HG03469 (cell line): ENCODE data around the gene SMO.
A peak's percentile ranks its signal among the peaks of the same experiment; 100 is the strongest.

Experiments used
- ATAC-seq: cut with Tn5 transposase; IDR thresholded peaks from one replicate; pipeline ENCODE4 v1.9.1; 2021; ENCODE audit warnings: mild to moderate bottlenecking, moderate library complexity, moderate number of reproducible peaks; ENCODE audit not compliant: unreplicated experiment

SMO gene

GRCh38 chr7:129188372-129188891 lies at the start of gene SMO:
TSS of gene SMO (plus strand) at chr7:129188633. CDS start at chr7:129189152, 519 bp downstream.
- no peak for ATAC-seq

DNA sequence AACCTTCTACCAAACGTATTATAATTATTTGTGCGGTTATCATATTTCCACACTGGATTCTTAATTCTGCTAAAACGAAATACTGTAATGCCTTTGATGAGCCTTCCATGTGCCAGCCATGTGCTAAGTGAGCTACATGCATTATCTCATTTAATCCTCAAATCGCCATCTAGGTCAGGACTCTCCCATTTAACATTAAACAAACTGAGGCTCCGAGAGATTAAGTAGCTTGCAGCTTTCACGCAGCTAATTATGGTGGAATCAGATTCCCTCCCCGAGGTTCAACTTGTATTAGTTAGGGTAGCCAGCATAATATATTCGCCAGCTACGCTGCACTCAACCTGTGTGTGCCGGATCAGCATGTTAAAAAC lies 44.7 kb upstream of the SMO start:
- ATAC-seq: no peak

- peak; percentile 49 for ATAC-seq
These were observed 44.2 kb upstream of the SMO start, which contains the start of gene TSPAN33 for GRCh38 chr7:129144095-129144833. TSS of gene TSPAN33 (plus strand) at chr7:129144707. CDS start at chr7:129144981, 274 bp downstream.

DNA sequence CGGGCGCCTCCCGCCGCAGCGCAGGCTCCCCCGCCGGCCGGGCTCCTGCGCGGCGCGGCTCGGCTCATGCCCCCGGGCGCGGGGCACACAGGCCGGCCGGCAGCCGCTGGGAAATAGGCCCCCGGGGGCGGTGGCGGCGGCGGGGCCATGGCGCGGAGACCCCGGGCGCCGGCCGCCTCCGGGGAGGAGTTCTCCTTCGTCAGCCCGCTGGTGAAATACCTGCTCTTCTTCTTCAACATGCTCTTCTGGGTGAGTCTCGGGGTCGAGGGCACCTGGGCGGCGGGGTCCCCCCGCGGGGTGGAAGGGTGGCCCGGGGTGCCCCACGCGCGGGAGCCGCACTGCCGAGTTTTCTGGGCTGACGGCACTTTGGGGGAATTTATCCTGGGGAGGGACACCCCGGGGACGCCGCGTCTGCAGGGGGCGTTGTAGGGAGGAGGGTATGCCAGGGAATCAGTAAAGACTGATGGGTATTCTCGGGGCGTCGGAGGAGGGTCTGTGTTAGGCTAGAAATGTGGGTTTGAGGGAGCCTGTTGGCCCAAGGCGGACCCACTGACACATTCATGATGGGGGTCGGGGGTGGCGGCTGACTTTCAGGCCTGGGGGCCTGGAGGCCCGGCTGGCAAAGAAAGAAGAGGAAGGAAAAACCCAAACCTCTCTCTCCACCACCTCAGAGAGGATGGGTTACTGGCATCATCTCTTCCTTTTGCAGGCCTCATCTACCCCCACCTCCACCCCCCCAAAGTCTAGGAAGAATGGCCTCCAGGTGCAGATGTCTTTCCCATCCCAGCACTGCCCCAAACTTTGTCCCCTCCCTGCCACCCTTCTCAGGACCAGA lies 43.4 kb upstream of the SMO start:
- no peak for ATAC-seq

DNA sequence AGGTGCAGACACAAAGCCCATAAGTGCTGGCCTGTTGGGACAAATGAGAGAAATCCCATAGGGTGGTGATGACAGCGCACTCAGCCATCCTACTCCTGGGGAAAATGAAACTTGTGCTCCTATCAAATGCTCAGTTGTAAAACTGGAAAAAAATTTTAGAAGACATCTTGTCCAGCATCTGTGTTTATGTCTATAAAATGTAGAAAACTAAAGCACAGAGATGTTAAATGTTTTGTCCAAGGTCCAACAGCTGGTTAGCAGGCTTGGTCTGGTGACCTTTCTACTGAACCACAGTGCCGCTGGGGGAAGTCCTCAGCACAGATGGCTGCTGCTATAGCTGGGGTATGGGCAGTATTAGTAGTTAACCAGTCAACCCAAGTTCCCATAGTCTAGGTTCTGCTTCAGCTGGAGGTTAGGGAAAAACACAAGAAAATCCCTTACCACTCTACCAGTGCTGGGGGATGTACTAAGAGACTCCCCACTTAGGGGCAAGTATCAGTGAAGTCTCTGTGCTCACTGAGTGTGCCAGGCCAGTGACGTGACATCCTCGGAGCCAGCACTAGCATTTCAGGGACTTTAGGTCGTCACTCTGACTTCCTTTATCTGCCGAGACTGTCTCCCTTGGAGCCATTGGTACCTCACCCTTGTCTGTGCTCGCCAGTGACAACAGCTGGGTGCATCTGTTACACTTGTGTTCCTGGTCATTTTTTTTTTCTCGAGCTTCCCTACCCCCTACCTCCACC lies 42.0 kb upstream of the SMO start:
- peak; percentile 40 for ATAC-seq

DNA sequence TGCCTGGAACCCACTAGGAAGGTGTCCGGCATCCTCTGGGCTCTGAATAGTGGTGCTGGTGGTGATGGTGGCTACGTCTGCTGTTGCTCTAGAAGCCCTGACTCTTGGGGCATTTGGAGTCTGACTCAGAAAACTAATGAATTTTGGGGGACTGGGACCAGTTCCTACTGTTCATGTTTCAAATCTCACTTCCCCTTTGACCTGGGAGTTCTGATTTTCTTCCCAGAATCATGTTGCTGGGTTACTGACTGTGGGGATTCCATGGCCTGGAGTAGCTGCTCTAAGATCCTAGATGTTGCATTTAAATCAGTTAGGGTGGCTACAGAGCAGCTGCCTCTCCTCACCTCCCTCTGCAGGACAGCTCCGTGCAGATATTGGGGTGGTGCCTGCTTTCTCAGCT lies 40.7 kb upstream of the SMO start:
- no peak for ATAC-seq

DNA sequence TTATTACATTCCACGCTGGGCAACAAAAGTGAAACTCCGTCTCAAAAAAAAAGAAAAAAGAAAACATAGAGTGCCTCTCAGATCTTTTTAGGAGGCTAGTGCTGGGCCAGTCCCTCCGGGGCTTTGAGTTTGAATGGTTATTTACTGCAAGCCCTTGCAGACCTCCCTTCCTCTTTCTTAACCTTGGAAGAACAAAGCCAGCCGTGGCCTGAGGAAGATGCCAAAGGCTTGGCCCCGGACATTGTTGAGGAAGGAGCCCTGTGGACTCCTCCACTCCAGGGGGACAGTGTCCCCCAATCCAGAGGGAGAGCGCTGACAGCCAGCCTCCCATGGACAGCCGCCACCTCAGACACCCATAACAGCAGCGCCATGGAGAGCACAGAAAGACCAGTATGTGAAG lies 38.9 kb upstream of the SMO start:
- no peak for ATAC-seq

DNA sequence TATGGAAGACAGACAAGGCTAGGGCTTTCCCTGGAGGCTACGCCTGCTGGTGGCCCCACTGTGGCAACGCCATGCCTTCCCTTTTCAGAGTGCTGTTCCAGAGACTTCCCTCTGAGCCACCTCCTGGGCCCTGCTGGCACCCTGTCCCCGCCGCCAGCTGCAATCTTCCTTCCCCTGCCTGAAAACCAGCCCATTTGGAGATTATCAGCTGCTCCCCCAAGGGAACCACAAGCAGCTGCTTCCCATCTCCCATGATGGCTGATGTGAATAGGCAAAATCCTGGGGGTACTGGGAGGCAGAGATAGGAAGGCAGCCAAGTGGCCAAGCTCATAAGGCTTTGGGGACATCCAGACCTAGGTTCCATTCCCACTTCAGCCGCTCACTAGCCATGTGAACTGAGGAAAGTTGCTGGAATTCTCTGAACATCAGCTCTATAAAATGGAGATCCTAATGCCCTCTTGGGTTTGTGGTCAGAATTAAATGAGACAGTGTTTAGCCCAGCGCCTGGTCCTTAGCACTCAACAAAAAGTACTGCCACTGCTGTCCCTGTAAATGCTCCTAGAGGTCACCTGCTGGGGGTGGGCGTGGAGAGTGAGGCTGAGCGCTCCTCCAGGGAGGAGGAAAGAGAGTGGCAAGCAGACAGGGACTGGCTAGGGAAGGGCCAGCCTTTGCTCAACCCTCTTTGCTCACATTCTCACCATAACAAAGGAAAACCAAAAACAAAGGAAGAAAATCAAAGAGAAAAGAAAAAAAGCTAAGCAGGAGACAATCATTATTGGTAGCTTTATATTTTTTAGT lies 38.0 kb upstream of the SMO start:
- no peak for ATAC-seq

DNA sequence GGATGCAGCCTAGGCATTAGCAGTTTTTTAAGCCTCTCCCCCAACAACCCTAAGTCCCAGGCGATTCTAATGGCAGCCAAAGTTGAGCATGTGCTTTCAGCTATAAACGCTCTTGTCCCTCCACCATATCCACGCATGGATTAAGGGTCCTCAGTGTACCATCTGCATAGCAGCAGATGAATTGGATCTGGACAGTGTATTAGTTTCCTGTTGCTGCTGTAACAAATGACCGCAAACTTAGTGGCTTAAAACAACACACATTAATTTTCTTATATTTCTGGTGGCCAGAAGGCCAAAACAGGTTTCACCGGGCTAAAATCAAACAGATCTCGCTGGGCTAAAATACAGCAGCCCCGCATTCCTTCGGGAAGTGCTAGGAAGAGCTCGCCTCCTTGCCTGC lies 30.8 kb upstream of the SMO start:
- ATAC-seq: no peak

- ATAC-seq: no peak
These were observed 28.9 kb upstream of the SMO start for GRCh38 chr7:129159539-129159938.

GRCh38 chr7:129160161-129160905 lies 28.1 kb upstream of the SMO start:
- ATAC-seq: no peak

DNA sequence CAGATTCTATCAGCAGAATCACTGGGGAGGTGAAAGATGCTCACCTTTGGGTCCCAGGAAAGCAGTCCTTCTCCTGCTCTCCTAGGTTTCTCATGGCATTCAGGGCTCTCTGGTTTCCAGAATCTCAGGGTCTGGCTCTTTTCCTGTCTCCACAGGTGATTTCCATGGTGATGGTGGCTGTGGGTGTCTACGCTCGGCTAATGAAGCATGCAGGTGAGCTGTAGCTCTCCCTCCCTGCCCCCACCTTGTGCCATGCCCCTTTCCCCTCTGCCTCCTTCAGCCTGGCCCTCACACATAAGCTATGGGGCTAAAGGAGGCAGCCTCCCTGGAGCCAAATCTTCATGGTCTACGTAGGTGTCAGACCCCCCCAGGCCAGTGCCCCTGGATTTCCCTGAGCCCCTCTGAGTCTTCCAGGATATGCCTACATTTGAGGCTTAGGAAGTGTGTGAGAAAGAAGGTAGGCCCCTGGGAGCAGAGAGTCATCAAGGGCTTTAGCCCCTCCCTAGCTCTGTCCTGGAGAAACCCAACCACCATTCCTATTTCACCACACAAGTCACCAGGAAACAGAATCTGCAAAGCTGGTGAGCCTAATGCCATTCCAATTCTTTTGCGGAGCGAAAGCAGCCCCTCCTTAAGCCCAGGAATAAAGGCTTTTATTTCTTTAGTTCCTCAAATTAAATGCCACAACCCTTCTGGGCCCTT lies 26.8 kb upstream of the SMO start:
- no peak for ATAC-seq

DNA sequence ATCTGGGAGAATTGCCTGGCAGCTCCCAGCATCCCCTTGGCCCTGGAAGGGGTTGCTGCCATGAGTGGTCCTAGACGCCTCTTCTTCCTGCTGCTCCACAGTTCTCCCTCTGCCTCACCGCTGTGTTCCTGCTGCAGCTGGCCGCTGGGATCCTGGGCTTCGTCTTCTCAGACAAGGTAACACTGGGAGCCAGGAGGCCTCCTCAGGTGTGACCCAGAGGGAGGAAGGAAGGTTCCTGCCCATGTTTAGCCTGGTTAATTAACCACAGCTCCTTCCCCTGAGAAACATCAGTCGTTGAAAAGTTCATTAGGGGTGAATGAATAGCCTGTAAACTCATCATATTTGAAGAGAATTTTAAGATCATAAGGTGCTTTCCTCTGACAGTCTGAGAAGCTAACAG lies 25.7 kb upstream of the SMO start:
- no peak for ATAC-seq

GRCh38 chr7:129163875-129164544 lies 24.4 kb upstream of the SMO start:
- ATAC-seq: no peak

DNA sequence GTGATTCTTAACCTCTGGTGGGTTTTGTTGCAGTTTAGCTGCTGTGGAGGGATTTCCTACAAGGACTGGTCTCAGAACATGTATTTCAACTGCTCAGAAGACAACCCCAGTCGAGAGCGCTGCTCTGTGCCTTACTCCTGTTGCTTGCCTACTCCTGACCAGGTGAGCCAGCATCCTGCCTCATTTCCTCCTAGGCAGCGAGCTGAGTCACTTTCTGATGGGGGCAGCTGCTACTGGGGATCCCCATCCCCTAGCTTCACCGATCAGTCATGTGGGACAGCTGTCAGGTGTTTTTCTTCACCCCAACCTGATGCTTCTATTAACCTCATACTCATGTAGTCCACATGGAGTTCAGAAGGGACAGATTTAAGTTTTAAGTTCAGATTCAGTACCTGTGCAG lies 21.7 kb upstream of the SMO start:
- ATAC-seq: no peak

DNA sequence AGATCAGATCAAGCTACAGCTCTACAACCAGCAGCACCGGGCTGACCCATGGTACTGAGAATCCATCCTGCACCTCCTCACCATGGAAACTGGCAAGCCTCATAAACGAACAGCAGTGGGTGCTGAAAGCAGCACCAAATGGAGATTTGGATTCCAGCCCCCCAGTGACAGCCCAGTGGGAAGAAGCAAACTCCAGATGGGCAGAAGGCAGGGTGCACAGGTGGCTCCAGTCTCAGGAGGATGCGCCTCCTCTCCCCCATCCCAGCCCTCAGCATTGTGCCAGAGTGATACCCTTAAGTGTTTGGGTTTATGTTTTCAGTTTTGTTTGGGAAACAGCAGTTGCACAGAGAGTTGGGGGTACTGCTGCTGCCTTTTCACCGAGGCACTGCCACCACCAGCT lies 20.6 kb upstream of the SMO start:
- no peak for ATAC-seq

DNA sequence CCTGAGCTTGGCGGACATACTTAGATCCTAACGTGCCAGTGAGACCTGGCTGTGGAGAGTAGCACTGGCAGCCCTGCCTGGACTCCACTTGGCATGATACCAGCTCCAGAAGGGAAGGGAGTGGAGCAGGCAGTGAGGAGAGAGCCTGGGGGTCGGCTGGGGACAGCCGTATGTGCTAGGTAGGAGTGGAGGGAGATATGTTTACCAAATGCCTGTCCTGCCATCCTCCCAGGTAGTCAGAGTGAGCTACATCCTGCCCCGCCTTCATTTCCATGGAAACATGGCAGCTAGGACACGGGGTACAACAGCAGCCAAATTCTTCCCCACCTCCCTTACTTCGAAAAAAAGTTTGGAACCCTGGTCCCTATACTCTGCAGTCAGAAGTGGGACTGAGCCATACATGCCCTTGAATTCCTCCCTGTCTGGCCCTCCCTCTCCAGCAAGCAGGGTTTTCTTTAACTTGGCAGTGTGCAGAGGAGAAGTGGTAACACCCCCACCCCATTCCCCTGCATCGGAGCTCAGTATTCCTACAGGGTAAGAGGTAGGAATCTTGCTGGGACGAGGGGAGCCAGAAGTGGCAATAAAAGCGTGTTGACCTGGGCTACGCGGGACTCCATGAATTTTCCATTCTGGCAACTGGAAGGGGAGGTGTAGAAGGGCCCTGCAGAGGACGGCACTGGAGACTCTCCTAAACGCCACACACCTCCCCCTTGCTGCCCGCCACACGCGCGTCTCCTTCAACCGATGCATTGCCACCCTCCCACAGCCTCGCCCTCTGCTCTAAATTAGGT lies 20.0 kb upstream of the SMO start:
- no peak for ATAC-seq

- no peak for ATAC-seq
These were observed 19.2 kb upstream of the SMO start for GRCh38 chr7:129169171-129169671.
